SH-SY5Y (cell line): Measurements from ENCODE around the gene OR2B6.

Experiments
- GATA2 ChIP-seq: IDR thresholded peaks from 2 replicates; pipeline ENCODE4 v1.6.1; 2011; ENCODE audit warnings: mild to moderate bottlenecking, low read depth, low read length
- GATA3 ChIP-seq: IDR thresholded peaks from 2 replicates; pipeline ENCODE4 v1.6.1; 2011; ENCODE audit warnings: low read depth, mild to moderate bottlenecking, low read length, moderate library complexity

GRCh38 chr6:28003059-28003458 is 46.0 kb downstream of the OR2B6 start:
- TF ChIP-seq GATA2 (no peak), GATA3 (no peak)
